Measurements from ENCODE around the gene KIF26A.

DNA sequence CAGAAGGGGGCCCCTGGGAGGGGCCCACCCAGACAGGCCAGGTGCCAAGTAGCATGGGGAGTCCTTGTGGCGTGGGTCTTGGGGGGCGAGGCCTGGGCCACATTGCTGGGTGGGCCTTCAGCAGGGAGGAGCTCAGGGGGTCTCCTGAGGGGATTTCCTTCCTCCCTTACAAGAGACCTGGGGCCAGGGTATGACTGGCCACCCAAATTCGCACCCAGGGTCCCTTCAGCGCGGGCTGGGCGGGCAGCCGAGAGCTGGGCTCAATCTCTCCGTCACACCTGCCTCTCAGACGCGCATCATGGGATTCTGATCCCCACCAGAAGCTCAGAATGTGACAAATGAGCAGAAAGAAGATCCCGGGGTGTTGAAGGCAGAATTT, 72.4 kb downstream of the KIF26A start:
- TF ChIP-seq, protein P1, sequence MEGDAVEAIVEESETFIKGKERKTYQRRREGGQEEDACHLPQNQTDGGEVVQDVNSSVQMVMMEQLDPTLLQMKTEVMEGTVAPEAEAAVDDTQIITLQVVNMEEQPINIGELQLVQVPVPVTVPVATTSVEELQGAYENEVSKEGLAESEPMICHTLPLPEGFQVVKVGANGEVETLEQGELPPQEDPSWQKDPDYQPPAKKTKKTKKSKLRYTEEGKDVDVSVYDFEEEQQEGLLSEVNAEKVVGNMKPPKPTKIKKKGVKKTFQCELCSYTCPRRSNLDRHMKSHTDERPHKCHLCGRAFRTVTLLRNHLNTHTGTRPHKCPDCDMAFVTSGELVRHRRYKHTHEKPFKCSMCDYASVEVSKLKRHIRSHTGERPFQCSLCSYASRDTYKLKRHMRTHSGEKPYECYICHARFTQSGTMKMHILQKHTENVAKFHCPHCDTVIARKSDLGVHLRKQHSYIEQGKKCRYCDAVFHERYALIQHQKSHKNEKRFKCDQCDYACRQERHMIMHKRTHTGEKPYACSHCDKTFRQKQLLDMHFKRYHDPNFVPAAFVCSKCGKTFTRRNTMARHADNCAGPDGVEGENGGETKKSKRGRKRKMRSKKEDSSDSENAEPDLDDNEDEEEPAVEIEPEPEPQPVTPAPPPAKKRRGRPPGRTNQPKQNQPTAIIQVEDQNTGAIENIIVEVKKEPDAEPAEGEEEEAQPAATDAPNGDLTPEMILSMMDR (conservative IDR thresholded peaks at IDR 0.05) = no peak
- no peak for TF ChIP-seq ZFX (IDR thresholded peaks at IDR 0.05)
